A549 (cell line): ENCODE data around the gene CDH22. TPM values are rescaled to one million over a fixed set of nuclear protein-coding genes. Genes with fewer than 3 reads are reported as not detected.

Source experiments
- ATAC-seq, 2 experiments: fragments of 200-7000 bp in 1 of 2; fragments of >200 bp in 1 of 2; cut with Nextera tagmentation in 1 of 2; cut with Tn5 transposase in 1 of 2; 3 replicates each; pipeline versions ENCODE4 v1.8.0 to v1.9.1; 2018 to 2020; ENCODE audit warnings: mild to moderate bottlenecking in 1 of 2, moderate library complexity in 1 of 2
- CTCF ChIA-PET: fragments of 300-600 bp; sonication (Branson Sonifier 250); formaldehyde crosslinking; extraction: SDS; loops from one replicate; lab custom pipeline; 2021; ENCODE audit warnings: antibody characterized with exemption, inconsistent platforms; lab: Yijun Ruan, JAX
- POLR2A ChIA-PET: fragments of 350-600 bp; formaldehyde crosslinking; extraction: SDS; loops from one replicate; lab custom pipeline; 2021; ENCODE audit warnings: antibody characterized with exemption, inconsistent platforms; lab: Yijun Ruan, JAX
- DNase-seq, 2 experiments: peaks; one replicate each; pipeline versions ENCODE4 v3.0.0 to v3.0.0-alpha.2; 2011 to 2016; ENCODE audit warnings: low read depth in 1 of 2, low spot score in 1 of 2
- FAIRE-seq: peaks from 2 replicates; lab custom pipeline; 2011; peaks lifted over from hg19 to GRCh38; lab: Jason Lieb, UNC
- H3K27ac ChIP-seq, 2 experiments: fragments of >200 bp; sonication (Bioruptor Twin); formaldehyde crosslinking; 3 replicates each; pipeline ENCODE4 v1.5.1; 2016 to 2017
- H3K4me1 ChIP-seq: fragments of >200 bp; sonication (Bioruptor Twin); formaldehyde crosslinking; 3 replicates; pipeline ENCODE4 v1.6.1; 2016
- H3K4me2 ChIP-seq: fragments of >200 bp; sonication (Bioruptor Twin); formaldehyde crosslinking; 3 replicates; pipeline ENCODE4 v1.6.1; 2016
- H3K4me3 ChIP-seq: fragments of >200 bp; sonication (Bioruptor Twin); formaldehyde crosslinking; 3 replicates; pipeline ENCODE4 v1.5.1; 2016
- H3K9me3 ChIP-seq: fragments of >200 bp; sonication (Bioruptor Twin); formaldehyde crosslinking; 3 replicates; pipeline ENCODE4 v1.6.1; 2016
- BHLHE40 ChIP-seq: IDR thresholded peaks from 2 replicates; pipeline ENCODE4 v1.6.1; 2012; ENCODE audit warnings: low read depth, low read length, inconsistent platforms
- CHD2 ChIP-seq: fragments of 150-350 bp; IDR thresholded peaks from 2 replicates; pipeline ENCODE4 v1.6.1; 2014; ENCODE audit warnings: low read length; ENCODE audit not compliant: partially characterized antibody
- FOSB ChIP-seq: fragments of 250-450 bp; sonication (Bioruptor Pico); IDR thresholded peaks from 2 replicates; pipeline ENCODE4 v1.5.0; 2020; ENCODE audit warnings: mild to moderate bottlenecking, moderate library complexity
- GATA3 ChIP-seq: IDR thresholded peaks from 2 replicates; pipeline ENCODE4 v1.6.1; 2012; ENCODE audit warnings: borderline replicate concordance
- HDAC2 ChIP-seq: fragments of 200-600 bp; sonication (generic); IDR thresholded peaks from 2 replicates; pipeline ENCODE4 v1.6.1; 2016
- HEYL ChIP-seq: fragments of 250-450 bp; sonication (Bioruptor Pico); IDR thresholded peaks from 2 replicates; pipeline ENCODE4 v1.8.0; 2021; ENCODE audit warnings: mild to moderate bottlenecking, moderate library complexity
- HOXB5 ChIP-seq: fragments of 250-450 bp; sonication (Bioruptor Pico); IDR thresholded peaks from 2 replicates; pipeline ENCODE4 v1.5.0; 2020; ENCODE audit warnings: mild to moderate bottlenecking, moderate library complexity
- JUNB ChIP-seq: fragments of >200 bp; sonication (Bioruptor Twin); formaldehyde crosslinking; IDR thresholded peaks from 2 replicates; pipeline ENCODE4 v1.6.1; 2016
- KDM5A ChIP-seq: fragments of 200-600 bp; sonication (generic); IDR thresholded peaks from 2 replicates; pipeline ENCODE4 v1.6.1; 2016; ENCODE audit warnings: antibody characterized with exemption, mild to moderate bottlenecking
- MYC ChIP-seq: IDR thresholded peaks from 2 replicates; pipeline ENCODE4 v1.6.1; 2012; ENCODE audit warnings: mild to moderate bottlenecking, inconsistent platforms, low read length, improper control_type of control experiment, borderline replicate concordance
- PHF8 ChIP-seq: fragments of 200-600 bp; sonication (generic); IDR thresholded peaks from 2 replicates; pipeline ENCODE4 v1.6.1; 2016; ENCODE audit warnings: low read depth, mild to moderate bottlenecking, antibody characterized with exemption, moderate library complexity, borderline replicate concordance
- RARB ChIP-seq: fragments of 250-450 bp; sonication (Bioruptor Pico); IDR thresholded peaks from 2 replicates; pipeline ENCODE4 v1.8.0; 2021; ENCODE audit warnings: mild to moderate bottlenecking, moderate library complexity
- RFX5 ChIP-seq: fragments of 450-650 bp; IDR thresholded peaks from 2 replicates; pipeline ENCODE4 v1.7.1; 2014; ENCODE audit warnings: antibody characterized with exemption, mild to moderate bottlenecking, moderate library complexity
- RNF2 ChIP-seq: fragments of 200-600 bp; sonication (generic); IDR thresholded peaks from 2 replicates; pipeline ENCODE4 v1.6.1; 2016; ENCODE audit warnings: low read depth, mild to moderate bottlenecking, antibody characterized with exemption, moderate library complexity, borderline replicate concordance
- TFCP2L1 ChIP-seq: fragments of 250-450 bp; sonication (Bioruptor Pico); IDR thresholded peaks from 2 replicates; pipeline ENCODE4 v1.5.0; 2021; ENCODE audit warnings: mild to moderate bottlenecking
- ZFP36 ChIP-seq: fragments of 450-650 bp; IDR thresholded peaks from 2 replicates; pipeline ENCODE4 v1.6.1; 2014; ENCODE audit warnings: borderline replicate concordance; ENCODE audit not compliant: partially characterized antibody
- WGBS: methylation state at CpG from one replicate; pipeline ENCODE4 v1.1.6; 2017; ENCODE audit errors: missing lambda C conversion rate; 5-methylcytosine and 5-hydroxymethylcytosine counted together
- polyA plus RNA-seq, 4 experiments: library from polyadenylated mRNA; depleted of rRNA in 3 of 4; stranded (reverse); fragments of >200 nt; fragmentation: RNase III in 1 of 4; extraction: RNeasy Plus Mini Kit Qiagen cat#74134 plus additional on column Dnase treatment in 1 of 4; gene quantifications; 2 replicates in 3 of 4; 3 replicates in 1 of 4; pipeline ENCODE4 v1.2.3, GENCODE V29; 2011 to 2017
- TF ChIP-seq, protein P1 (sequence below): fragments of >200 bp; sonication (Bioruptor Twin); formaldehyde crosslinking; IDR thresholded peaks from 2 replicates; pipeline ENCODE4 v1.6.1; 2016
- TF ChIP-seq, protein P2 (sequence below): fragments of >200 bp; sonication (Bioruptor Twin); formaldehyde crosslinking; IDR thresholded peaks from 3 replicates; pipeline ENCODE4 v1.6.1; 2016
- TF ChIP-seq, protein P3 (sequence below): fragments of >200 bp; sonication (Bioruptor Twin); formaldehyde crosslinking; IDR thresholded peaks from 3 replicates; pipeline ENCODE4 v1.5.1; 2016
- TF ChIP-seq, protein P4 (sequence below): fragments of 150-350 bp; IDR thresholded peaks from 2 replicates; pipeline ENCODE4 v1.6.1; 2014; ENCODE audit warnings: low read depth, mild to moderate bottlenecking, low read length
- TF ChIP-seq, protein P5 (sequence below): IDR thresholded peaks from 2 replicates; pipeline ENCODE4 v1.6.1; 2012; ENCODE audit warnings: low read depth, borderline replicate concordance

CDH22 gene
- polyA plus RNA-seq, 2 of the 4 experiments (the other 2 are of a cell fraction): not detected

DNA sequence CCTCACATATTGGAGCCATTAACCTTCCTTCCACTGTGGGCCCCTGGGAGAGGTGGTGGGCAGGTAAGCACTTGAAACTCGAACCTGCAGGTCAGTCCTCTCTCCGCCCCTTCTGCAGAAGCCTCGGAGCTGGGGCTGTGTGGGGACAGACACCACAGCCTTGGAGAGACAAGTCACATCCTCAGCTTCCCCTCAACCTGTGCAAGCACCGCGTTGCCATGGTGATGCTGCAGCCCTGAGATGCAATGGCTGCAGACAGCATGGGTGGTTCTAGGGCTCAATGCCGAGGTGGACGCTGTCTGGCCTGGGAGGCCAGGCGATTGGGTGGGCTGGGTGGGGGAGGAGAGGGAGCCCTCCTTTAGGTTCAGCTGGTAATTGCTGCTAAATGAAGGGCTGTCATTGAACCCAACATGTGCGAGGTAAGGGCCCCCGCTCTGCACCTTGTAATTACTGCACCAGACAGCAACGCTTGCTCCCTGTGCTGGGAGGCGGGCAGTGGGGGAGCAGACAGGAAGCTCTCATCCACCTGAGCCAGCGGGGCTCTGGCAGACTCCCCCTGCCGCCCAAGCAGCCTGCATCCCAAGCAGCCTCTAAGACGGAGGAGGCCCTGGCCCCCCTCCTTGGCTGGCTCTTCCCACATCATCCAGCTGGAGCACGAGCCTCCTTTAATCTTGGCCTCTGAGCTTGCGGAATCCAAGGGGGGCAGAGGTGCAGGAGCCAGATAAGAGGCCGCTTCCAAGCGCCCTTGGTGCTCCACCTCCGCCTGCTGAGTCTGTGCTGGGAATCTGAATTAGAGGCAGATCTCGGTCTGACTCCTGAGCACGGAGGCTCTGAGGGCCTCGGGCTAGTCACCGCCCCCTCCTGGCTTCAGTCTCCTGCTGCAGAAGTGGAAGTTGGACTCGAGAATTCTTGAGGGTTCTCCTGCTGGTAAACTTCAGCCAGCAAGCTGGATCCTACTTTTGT lies 39.8 kb upstream of the CDH22 start:
- FAIRE-seq (no peak), ATAC-seq (peak in 1 of 2 experiments; percentile 18; a peak in 2 of 6 replicates), DNase-seq (peak in 1 of 2 experiments; percentile 29)
- Histone ChIP-seq H3K4me1 (peaks cover 14% of the 10 kb centered on the region), H3K4me2 (no peak overlapping the region), H3K9me3 (no peaks in the 10 kb centered on the region), H3K27ac (no peak overlapping the region), H3K4me3 (no peak overlapping the region)
- CTCF ChIA-PET: interaction anchor here (0.8 to 5.1 kb wide), 40 partner anchors 9 to 379 kb away, joined by 3 to 38 read pairs (median 4); partner anchors contain the start of genes CD40, CDH22 and SLC12A5
- POLR2A ChIA-PET: interaction anchor here (0.8 to 2.1 kb wide), 3 partner anchors 10 to 334 kb away, joined by 3 to 13 read pairs (median 3); no protein-coding TSS in a partner anchor
- no peak for TF ChIP-seq HEYL (CRISPR knock-in tag)
- TF ChIP-seq, protein P1, sequence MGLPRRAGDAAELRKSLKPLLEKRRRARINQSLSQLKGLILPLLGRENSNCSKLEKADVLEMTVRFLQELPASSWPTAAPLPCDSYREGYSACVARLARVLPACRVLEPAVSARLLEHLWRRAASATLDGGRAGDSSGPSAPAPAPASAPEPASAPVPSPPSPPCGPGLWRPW: no peak
- TF ChIP-seq CHD2: no peak
- TF ChIP-seq RNF2: no peak
- TF ChIP-seq, protein P2, sequence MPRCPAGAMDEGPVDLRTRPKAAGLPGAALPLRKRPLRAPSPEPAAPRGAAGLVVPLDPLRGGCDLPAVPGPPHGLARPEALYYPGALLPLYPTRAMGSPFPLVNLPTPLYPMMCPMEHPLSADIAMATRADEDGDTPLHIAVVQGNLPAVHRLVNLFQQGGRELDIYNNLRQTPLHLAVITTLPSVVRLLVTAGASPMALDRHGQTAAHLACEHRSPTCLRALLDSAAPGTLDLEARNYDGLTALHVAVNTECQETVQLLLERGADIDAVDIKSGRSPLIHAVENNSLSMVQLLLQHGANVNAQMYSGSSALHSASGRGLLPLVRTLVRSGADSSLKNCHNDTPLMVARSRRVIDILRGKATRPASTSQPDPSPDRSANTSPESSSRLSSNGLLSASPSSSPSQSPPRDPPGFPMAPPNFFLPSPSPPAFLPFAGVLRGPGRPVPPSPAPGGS: no peak
- TF ChIP-seq RFX5: no peak
- TF ChIP-seq PHF8: no peak
- TF ChIP-seq JUNB: no peak
- TF ChIP-seq MYC: no peak
- no peak for TF ChIP-seq HDAC2
- TF ChIP-seq ZFP36: no peak
- TF ChIP-seq, protein P3, sequence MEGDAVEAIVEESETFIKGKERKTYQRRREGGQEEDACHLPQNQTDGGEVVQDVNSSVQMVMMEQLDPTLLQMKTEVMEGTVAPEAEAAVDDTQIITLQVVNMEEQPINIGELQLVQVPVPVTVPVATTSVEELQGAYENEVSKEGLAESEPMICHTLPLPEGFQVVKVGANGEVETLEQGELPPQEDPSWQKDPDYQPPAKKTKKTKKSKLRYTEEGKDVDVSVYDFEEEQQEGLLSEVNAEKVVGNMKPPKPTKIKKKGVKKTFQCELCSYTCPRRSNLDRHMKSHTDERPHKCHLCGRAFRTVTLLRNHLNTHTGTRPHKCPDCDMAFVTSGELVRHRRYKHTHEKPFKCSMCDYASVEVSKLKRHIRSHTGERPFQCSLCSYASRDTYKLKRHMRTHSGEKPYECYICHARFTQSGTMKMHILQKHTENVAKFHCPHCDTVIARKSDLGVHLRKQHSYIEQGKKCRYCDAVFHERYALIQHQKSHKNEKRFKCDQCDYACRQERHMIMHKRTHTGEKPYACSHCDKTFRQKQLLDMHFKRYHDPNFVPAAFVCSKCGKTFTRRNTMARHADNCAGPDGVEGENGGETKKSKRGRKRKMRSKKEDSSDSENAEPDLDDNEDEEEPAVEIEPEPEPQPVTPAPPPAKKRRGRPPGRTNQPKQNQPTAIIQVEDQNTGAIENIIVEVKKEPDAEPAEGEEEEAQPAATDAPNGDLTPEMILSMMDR: no peak
- no peak for TF ChIP-seq RARB (CRISPR knock-in tag)
- TF ChIP-seq, protein P4, sequence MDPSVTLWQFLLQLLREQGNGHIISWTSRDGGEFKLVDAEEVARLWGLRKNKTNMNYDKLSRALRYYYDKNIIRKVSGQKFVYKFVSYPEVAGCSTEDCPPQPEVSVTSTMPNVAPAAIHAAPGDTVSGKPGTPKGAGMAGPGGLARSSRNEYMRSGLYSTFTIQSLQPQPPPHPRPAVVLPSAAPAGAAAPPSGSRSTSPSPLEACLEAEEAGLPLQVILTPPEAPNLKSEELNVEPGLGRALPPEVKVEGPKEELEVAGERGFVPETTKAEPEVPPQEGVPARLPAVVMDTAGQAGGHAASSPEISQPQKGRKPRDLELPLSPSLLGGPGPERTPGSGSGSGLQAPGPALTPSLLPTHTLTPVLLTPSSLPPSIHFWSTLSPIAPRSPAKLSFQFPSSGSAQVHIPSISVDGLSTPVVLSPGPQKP: no peak
- no peak for TF ChIP-seq GATA3
- TF ChIP-seq, protein P5, sequence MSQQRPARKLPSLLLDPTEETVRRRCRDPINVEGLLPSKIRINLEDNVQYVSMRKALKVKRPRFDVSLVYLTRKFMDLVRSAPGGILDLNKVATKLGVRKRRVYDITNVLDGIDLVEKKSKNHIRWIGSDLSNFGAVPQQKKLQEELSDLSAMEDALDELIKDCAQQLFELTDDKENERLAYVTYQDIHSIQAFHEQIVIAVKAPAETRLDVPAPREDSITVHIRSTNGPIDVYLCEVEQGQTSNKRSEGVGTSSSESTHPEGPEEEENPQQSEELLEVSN: no peak
- WGBS: 94% methylated on average over 20 of the region's 25 CpGs

DNA sequence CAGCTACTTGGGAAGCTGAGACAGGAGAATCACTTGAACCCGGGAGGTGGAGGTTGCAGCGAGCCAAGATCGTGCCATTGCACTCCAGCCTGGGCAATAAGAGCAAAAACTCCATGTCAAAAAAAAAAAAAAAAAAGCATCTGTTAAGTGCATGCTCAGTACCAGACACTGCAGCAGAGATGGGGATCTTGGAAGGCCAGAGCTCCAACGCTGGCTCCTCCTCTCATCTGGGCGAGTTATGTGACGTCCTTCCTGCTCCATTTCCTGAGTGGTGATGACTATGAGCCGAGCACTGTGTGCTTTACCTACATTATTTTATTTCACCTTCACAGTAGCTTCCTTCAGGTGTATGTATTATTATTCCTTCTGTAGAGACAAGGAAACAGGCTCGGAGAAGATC lies 38.5 kb upstream of the CDH22 start:
- WGBS: 96% methylated on average over 8 of the region's 8 CpGs
- no peaks in the 10 kb centered on the region for H3K9me3 ChIP-seq
- no peak overlapping the region for H3K4me3 ChIP-seq
- FAIRE-seq (no peak), ATAC-seq (no peak), DNase-seq (no peak)
- ChIA-PET CTCF (interaction anchor here (0.6 to 5.1 kb wide), 8 partner anchors 10 to 333 kb away, joined by 3 to 38 read pairs (median 14); no protein-coding TSS in a partner anchor), POLR2A (interaction anchor here (0.7 to 1.1 kb wide), 2 partner anchors 17 to 214 kb away, joined by 3 to 4 read pairs; no protein-coding TSS in a partner anchor)
- no peak overlapping the region for H3K27ac ChIP-seq
- H3K4me2 ChIP-seq: no peak overlapping the region
- peaks cover 14% of the 10 kb centered on the region for H3K4me1 ChIP-seq
- no peak for TF ChIP-seq HOXB5 (CRISPR knock-in tag)
- no peak for TF ChIP-seq TFCP2L1 (CRISPR knock-in tag)
- no peak for TF ChIP-seq KDM5A
- TF ChIP-seq HEYL (CRISPR knock-in tag): no peak
- no peak for TF ChIP-seq BHLHE40
- TF ChIP-seq RFX5: no peak
- TF ChIP-seq FOSB (CRISPR knock-in tag): no peak
